ENCODE results near the gene ARMC7.

The ARMC7 gene

GRCh38 chr17:75081611-75082540 lies 27.9 kb upstream of the ARMC7 start:
- no peak overlapping the region for H3K9ac ChIP-seq (ENCODE audit: low read depth, low read length)
- no peaks in the 10 kb centered on the region for H3K9me3 ChIP-seq (ENCODE audit: control insufficient read depth, insufficient read depth, low read length)
- H3K27me3 ChIP-seq (ENCODE audit: control insufficient read depth, insufficient read depth, low read length) = no peaks in the 10 kb centered on the region
- peaks cover 7% of the 10 kb centered on the region for H3K4me1 ChIP-seq (ENCODE audit: control insufficient read depth, insufficient read depth, low read length)
- H3K36me3 ChIP-seq (ENCODE audit: control insufficient read depth, insufficient read depth, low read length) = no peaks in the 10 kb centered on the region
- H3K4me3 ChIP-seq (ENCODE audit: low read depth, low read length) = no peak overlapping the region

DNA sequence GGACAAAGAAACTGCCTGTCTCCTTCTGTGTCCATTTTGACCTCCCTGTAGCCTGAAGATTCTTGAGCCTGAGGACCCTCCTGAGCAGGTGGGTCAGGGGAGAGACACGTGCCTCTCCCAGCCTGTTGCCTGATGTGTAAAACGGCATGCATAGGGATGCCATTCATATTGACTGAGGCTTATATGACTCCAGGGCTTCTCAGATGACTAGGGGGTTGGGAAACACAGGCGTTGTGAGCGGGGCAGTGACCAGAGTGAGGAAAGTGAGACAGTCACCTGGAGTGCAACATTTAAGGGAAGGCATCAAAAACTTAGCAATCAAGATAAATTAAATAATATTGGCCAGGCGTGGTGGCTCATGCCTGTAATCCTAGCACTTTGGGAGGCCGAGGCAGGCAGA lies 27.1 kb upstream of the ARMC7 start:
- no peak overlapping the region for H3K9ac ChIP-seq (ENCODE audit: low read depth, low read length)
- no peak overlapping the region for H3K4me3 ChIP-seq (ENCODE audit: low read depth, low read length)
- no peaks in the 10 kb centered on the region for H3K27me3 ChIP-seq (ENCODE audit: control insufficient read depth, insufficient read depth, low read length)
- no peaks in the 10 kb centered on the region for H3K9me3 ChIP-seq (ENCODE audit: control insufficient read depth, insufficient read depth, low read length)
- H3K4me1 ChIP-seq (ENCODE audit: control insufficient read depth, insufficient read depth, low read length) = peaks cover 7% of the 10 kb centered on the region
- no peaks in the 10 kb centered on the region for H3K36me3 ChIP-seq (ENCODE audit: control insufficient read depth, insufficient read depth, low read length)

DNA sequence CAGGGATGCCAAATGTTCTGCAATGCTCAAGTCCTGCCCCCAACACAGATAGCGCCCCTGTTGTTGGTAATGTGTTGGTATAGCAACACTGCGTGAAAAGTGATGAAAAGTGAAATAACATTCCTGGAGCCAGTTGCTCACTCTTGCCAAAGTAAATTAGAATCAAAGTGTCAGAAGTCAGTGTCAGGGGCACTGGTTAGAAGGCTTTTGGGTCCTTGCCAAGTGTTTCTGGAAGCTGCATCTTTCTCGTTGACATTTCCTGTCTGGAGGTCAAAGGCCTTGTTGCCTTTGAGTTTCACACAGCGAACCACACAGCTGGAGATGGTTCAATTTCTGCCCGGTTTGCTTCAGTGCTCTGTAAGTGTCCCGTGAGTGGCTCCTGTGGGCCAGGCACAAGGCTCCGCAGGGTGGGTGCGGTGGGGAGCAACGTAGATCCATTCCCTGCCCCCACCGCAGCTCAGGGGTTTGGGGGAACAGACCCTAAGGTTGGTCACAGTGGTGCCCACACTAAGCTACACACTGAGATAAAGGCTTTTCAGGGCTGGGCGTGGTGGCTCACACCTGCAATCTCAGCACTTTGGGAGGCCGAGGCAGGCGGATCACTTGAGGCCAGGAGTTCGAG lies 25.6 kb upstream of the ARMC7 start:
- no peaks in the 10 kb centered on the region for H3K9me3 ChIP-seq (ENCODE audit: control insufficient read depth, insufficient read depth, low read length)
- H3K36me3 ChIP-seq (ENCODE audit: control insufficient read depth, insufficient read depth, low read length) = no peaks in the 10 kb centered on the region
- no peak overlapping the region for H3K4me3 ChIP-seq (ENCODE audit: low read depth, low read length)
- no peak overlapping the region for H3K9ac ChIP-seq (ENCODE audit: low read depth, low read length)
- no peaks in the 10 kb centered on the region for H3K27me3 ChIP-seq (ENCODE audit: control insufficient read depth, insufficient read depth, low read length)
- H3K4me1 ChIP-seq (ENCODE audit: control insufficient read depth, insufficient read depth, low read length) = peaks cover 9% of the 10 kb centered on the region

- H3K9ac ChIP-seq (ENCODE audit: low read depth, low read length) = peak overlapping the region; percentile 16
- no peak overlapping the region for H3K4me3 ChIP-seq (ENCODE audit: low read depth, low read length)
- no peaks in the 10 kb centered on the region for H3K27me3 ChIP-seq (ENCODE audit: control insufficient read depth, insufficient read depth, low read length)
- H3K36me3 ChIP-seq (ENCODE audit: control insufficient read depth, insufficient read depth, low read length) = no peaks in the 10 kb centered on the region
- H3K9me3 ChIP-seq (ENCODE audit: control insufficient read depth, insufficient read depth, low read length) = no peaks in the 10 kb centered on the region
- peaks cover 17% of the 10 kb centered on the region for H3K4me1 ChIP-seq (ENCODE audit: control insufficient read depth, insufficient read depth, low read length)
Measured at GRCh38 chr17:75086496-75087181, 23.1 kb upstream of the ARMC7 start.

- no peaks in the 10 kb centered on the region for H3K36me3 ChIP-seq (ENCODE audit: control insufficient read depth, insufficient read depth, low read length)
- H3K27me3 ChIP-seq (ENCODE audit: control insufficient read depth, insufficient read depth, low read length) = no peaks in the 10 kb centered on the region
- H3K9ac ChIP-seq (ENCODE audit: low read depth, low read length) = peak overlapping the region; percentile 88
- peaks cover 17% of the 10 kb centered on the region for H3K4me1 ChIP-seq (ENCODE audit: control insufficient read depth, insufficient read depth, low read length)
- peak overlapping the region; percentile 78 for H3K4me3 ChIP-seq (ENCODE audit: low read depth, low read length)
- no peaks in the 10 kb centered on the region for H3K9me3 ChIP-seq (ENCODE audit: control insufficient read depth, insufficient read depth, low read length)
Measured at GRCh38 chr17:75087182-75087557, 22.6 kb upstream of the ARMC7 start.

DNA sequence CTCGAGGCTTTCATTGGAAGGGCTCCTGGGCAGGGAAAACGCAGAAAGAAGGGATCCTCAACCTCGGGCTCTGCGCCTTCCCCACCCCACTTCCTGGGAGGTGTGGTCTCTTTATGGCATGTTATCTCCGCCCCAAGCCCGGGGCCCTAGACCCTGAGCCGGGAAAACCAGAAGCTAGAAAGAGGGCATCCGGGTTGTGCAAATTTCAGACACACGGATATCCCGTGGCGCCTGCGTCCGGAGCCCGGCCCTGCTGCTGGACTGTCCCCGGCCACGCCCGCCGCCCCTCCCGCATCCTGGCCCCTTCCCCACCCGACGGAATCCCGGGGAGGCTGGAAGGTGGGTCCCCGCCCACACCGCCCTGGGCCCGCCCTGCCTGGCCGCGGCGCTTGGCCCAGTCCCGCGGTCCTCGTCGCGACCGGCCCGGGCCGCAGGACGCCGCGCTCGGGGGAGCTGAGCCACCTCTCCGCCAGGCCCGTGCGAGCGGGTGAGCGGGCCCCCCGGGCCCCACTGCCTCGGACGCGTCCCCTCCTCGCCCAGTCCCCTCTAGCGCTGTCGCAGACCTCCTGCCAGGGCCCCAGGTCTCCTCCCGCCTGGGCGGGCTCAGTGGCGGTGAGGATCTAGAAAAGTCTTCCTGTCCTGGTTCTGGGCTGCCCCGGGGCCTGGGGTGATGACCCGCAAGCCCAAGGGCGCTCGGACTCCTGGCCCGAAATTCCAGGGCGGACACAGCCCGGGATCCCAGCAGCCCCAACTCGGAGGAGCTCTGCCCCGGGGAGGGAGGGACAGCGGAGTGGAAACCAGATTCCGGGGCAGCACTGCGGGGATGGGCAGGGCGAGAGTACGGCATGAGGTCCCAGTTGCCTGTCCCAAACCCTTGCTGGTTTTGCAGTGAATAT lies 22.0 kb upstream of the ARMC7 start, which contains the start of gene SLC16A5:
Gene SLC16A5 (plus strand): TSS at position 397 of the 896 bp plus-strand sequence. CDS start 5,683 bp downstream, outside the sequence.
- peaks cover 14% of the 10 kb centered on the region for H3K4me1 ChIP-seq (ENCODE audit: control insufficient read depth, insufficient read depth, low read length)
- peak within 1 kb of the TSS; percentile 78 for H3K4me3 ChIP-seq (ENCODE audit: low read depth, low read length)

GRCh38 chr17:75088465-75089417 lies 21.0 kb upstream of the ARMC7 start:
- Histone ChIP-seq H3K9me3 (ENCODE audit: control insufficient read depth, insufficient read depth, low read length) (no peaks in the 10 kb centered on the region), H3K27me3 (ENCODE audit: control insufficient read depth, insufficient read depth, low read length) (no peaks in the 10 kb centered on the region), H3K4me3 (ENCODE audit: low read depth, low read length) (peak overlapping the region; percentile 78), H3K36me3 (ENCODE audit: control insufficient read depth, insufficient read depth, low read length) (no peaks in the 10 kb centered on the region), H3K9ac (ENCODE audit: low read depth, low read length) (peak overlapping the region; percentile 87), H3K4me1 (ENCODE audit: control insufficient read depth, insufficient read depth, low read length) (peaks cover 14% of the 10 kb centered on the region)

More for the DNA sequence above, 22.0 kb upstream of the ARMC7 start, which contains the start of gene SLC16A5:
- Histone ChIP-seq H3K36me3 (ENCODE audit: control insufficient read depth, insufficient read depth, low read length) (no peaks in the 10 kb centered on the region), H3K27me3 (ENCODE audit: control insufficient read depth, insufficient read depth, low read length) (no peaks in the 10 kb centered on the region), H3K9ac (ENCODE audit: low read depth, low read length) (peak within 1 kb of the TSS; percentile 88), H3K9me3 (ENCODE audit: control insufficient read depth, insufficient read depth, low read length) (no peaks in the 10 kb centered on the region)

DNA sequence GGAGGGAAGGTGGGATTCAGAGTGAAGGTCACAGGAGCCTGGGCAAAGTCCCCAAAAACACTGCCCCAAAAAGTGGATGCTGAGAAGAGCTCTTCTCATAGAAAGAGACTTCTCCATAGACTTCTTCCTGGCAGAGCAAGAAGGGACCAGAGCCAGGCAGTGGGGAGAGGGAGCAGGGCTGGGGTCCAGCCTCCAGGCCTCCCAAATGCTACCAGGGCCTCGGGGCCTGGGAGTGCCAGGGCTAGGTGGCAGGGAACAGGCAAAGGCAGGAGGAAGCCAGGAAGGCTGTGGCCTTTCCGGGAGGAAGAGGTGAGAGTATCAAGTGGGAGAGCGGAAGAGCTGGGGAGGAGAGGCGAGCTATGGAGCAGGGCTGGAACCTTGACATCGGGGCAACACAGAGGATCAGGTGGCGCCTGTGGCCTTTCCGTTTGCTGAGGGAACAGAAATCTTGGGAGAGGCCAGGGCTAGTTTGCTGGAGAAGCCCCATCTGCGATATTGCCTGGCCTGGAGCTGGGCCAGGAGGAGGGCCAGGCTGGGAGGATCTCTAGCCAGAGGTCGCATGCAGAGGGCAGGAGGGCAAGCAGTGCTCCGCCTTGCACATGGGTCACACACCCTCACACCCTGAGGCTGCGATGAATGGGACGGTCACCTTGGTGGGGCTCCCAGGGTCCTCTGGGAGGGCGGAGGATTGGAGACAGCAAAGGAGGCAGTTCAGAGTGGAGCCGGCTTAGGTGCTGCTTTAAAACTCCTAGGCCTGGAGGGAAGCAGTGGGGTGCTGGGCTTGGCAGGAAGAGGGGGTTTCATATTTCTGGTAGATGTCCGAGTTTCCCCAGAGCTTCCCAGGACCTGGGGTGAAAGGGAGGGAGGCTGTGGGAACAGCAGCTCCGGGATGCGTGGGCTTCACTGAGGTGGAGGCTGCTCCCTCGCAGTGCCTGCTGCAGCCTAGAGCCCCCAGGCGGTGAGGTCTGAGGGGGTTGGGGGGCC lies 18.6 kb upstream of the ARMC7 start:
- Histone ChIP-seq H3K4me1 (ENCODE audit: control insufficient read depth, insufficient read depth, low read length) (peaks cover 14% of the 10 kb centered on the region), H3K27me3 (ENCODE audit: control insufficient read depth, insufficient read depth, low read length) (no peaks in the 10 kb centered on the region), H3K9me3 (ENCODE audit: control insufficient read depth, insufficient read depth, low read length) (no peaks in the 10 kb centered on the region), H3K9ac (ENCODE audit: low read depth, low read length) (peak overlapping the region; percentile 54), H3K4me3 (ENCODE audit: low read depth, low read length) (no peak overlapping the region), H3K36me3 (ENCODE audit: control insufficient read depth, insufficient read depth, low read length) (no peaks in the 10 kb centered on the region)

DNA sequence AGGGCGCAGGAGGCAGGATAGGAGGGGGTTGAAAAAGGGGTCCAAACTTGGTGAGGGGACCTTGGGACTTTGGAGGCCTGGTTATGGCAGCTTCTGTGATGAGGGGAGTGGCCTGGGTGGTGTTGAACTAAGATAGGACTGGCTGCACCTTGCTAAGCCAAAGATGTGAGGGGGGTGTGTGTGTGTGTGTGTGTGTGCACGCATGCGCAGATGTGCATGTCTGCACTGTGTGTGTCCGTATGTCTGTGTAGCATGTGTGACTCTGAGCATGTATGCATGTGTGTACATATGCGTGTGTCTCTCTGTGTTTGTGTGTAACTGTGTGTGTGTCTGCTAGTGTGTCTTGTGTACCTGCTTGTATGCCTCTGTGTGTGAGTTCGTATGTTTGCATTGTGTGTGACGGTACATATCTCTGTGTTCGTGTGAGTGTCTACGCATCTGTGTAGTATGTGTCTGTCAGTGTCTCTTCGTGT lies 17.9 kb upstream of the ARMC7 start:
- H3K9me3 ChIP-seq (ENCODE audit: control insufficient read depth, insufficient read depth, low read length) = no peaks in the 10 kb centered on the region
- no peak overlapping the region for H3K4me3 ChIP-seq (ENCODE audit: low read depth, low read length)
- no peak overlapping the region for H3K9ac ChIP-seq (ENCODE audit: low read depth, low read length)
- no peaks in the 10 kb centered on the region for H3K36me3 ChIP-seq (ENCODE audit: control insufficient read depth, insufficient read depth, low read length)
- peaks cover 14% of the 10 kb centered on the region for H3K4me1 ChIP-seq (ENCODE audit: control insufficient read depth, insufficient read depth, low read length)
- no peaks in the 10 kb centered on the region for H3K27me3 ChIP-seq (ENCODE audit: control insufficient read depth, insufficient read depth, low read length)
